GM12872 (cell line): ENCODE data around the gene CTNNA2.

Source experiments
- CTCF ChIP-seq: IDR thresholded peaks from 3 replicates; pipeline ENCODE4 v1.5.1; 2011; ENCODE audit warnings: low read depth, mild to moderate bottlenecking, low read length, moderate library complexity; ENCODE audit not compliant: insufficient read depth

CTNNA2 gene

DNA sequence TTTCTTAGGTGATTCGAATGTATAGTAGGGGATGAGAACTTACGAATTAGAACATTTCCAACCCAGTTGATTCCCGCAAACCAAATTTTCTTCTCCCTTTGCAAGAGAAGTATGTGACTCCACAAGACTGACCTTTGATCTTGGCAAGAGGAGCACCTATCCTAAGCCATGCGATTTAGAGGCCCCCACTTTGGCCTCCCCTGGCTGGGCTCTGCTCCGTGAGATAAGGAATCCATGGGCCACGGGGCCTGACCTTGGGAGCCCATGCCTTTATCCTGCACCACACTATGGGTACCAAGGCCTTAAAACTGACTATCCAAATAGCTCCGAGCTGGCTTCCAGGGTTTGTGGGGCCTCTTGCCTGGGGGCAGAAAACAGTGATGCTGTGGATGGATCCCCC is 656.0 kb downstream of the CTNNA2 start:
- no peak for TF ChIP-seq CTCF

DNA sequence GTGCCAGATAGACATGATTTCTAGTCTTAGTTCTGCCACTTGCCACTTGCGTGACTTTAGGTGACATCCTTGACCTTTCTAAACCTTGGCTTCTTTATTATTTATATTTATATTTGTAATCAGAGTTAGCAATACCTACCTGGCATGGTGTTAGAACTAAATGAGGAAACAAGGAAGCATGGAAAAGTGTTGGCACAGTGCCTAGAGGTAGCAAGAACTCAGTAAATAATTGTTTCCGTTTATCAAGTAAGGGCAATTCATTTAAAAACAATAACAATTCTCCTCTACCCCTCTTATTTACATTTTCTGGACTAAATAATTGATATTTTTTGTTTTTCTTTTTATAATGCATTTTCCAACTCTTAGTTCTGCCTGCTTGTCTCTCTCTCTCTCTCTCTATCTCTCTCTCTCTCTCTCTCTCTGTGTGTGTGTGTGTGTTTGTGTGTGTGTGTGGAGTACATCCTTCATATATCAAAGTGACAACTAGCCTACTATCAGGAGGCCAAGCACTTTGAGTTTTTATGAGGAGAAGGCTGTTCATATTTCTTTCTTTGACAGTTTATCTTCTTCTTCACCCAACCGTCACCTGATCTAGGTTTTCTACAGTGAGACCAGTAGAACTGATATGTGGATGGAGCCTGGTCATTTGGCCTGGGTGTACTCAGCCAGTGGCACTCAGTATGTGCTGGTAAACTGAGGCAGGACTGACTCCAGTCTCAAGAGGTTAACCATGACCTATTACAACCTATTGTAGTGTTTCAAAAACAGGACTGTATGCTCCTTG is 657.2 kb downstream of the CTNNA2 start:
- no peak for TF ChIP-seq CTCF

GRCh38 chr2:80185091-80185490 is 672.2 kb downstream of the CTNNA2 start:
- no peak for TF ChIP-seq CTCF

GRCh38 chr2:80186262-80186661 is 673.4 kb downstream of the CTNNA2 start:
- no peak for TF ChIP-seq CTCF

DNA sequence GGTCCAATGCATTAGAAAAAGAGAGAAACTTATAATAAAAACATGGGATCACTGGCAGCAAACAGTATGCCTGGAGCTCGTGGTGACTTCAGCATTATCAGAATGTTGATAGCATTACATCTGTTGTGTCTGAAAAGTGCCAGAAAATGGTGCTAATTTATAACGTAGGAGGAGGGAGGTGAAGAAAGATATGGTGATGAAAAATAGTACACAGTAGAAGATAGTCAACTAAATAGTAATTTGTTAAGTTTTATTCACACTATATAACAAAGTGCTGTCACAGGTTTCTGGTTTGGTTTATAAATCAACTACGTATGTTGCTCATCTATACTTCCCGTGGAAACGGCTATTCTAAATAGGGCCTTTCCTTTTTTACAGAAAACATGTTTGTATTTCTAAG is 674.3 kb downstream of the CTNNA2 start:
- no peak for TF ChIP-seq CTCF

- TF ChIP-seq CTCF = no peak
Observed at GRCh38 chr2:80190166-80190565, 677.3 kb downstream of the CTNNA2 start.

GRCh38 chr2:80193566-80193965 is 680.7 kb downstream of the CTNNA2 start:
- TF ChIP-seq CTCF = no peak
